Smooth muscle cell (in vitro differentiated cells): ENCODE measurements around the gene TOMM22. TPM values are rescaled to one million over a fixed set of nuclear protein-coding genes. Genes with fewer than 3 reads are reported as not detected.
A peak's percentile ranks its signal among the peaks of the same experiment; 100 is the strongest.

Source experiments
- DNase-seq: peaks from one replicate; lab custom pipeline; 2025; ENCODE audit not compliant: unreplicated experiment; lab: John Stamatoyannopoulos, UW
- H2AFZ ChIP-seq: fragments of 200-600 bp; sonication (generic); 2 replicates; pipeline ENCODE4 v1.6.0; 2016; ENCODE audit warnings: antibody characterized with exemption, low read depth, mild to moderate bottlenecking
- H3F3A ChIP-seq: fragments of 200-600 bp; sonication (generic); 2 replicates; pipeline ENCODE4 v1.6.0; 2017; ENCODE audit warnings: antibody characterized with exemption, low read depth
- H3K27ac ChIP-seq: fragments of 200-600 bp; sonication (generic); 2 replicates; pipeline ENCODE4 v1.5.1; 2016; ENCODE audit warnings: low read depth, mild to moderate bottlenecking
- H3K27me3 ChIP-seq: fragments of 200-600 bp; sonication (generic); 2 replicates; pipeline ENCODE4 v1.6.1; 2016; ENCODE audit warnings: low read depth, mild to moderate bottlenecking
- H3K36me3 ChIP-seq: fragments of 200-600 bp; sonication (generic); 2 replicates; pipeline ENCODE4 v1.5.1; 2016; ENCODE audit warnings: low read depth
- H3K4me1 ChIP-seq: fragments of 200-600 bp; sonication (generic); 2 replicates; pipeline ENCODE4 v1.5.1; 2016; ENCODE audit warnings: low read depth
- H3K4me2 ChIP-seq: fragments of 200-600 bp; sonication (generic); 2 replicates; pipeline ENCODE4 v1.6.0; 2016; ENCODE audit warnings: mild to moderate bottlenecking
- H3K4me3 ChIP-seq: fragments of 200-600 bp; sonication (generic); 2 replicates; pipeline ENCODE4 v1.5.1; 2016; ENCODE audit warnings: mild to moderate bottlenecking
- H3K79me2 ChIP-seq: fragments of 200-600 bp; sonication (generic); 2 replicates; pipeline ENCODE4 v1.6.0; 2016; ENCODE audit warnings: low read depth, mild to moderate bottlenecking
- H3K9ac ChIP-seq: fragments of 200-600 bp; sonication (generic); 2 replicates; pipeline ENCODE4 v1.6.0; 2016; ENCODE audit warnings: low read depth
- H3K9me3 ChIP-seq: fragments of 200-600 bp; sonication (generic); replicated peaks from 2 replicates; pipeline ENCODE4 v1.5.1; 2016; ENCODE audit warnings: low read depth
- H4K20me1 ChIP-seq: fragments of 200-600 bp; sonication (generic); 2 replicates; pipeline ENCODE4 v1.6.0; 2016; ENCODE audit warnings: low read depth
- CTCF ChIP-seq: fragments of 200-600 bp; sonication (generic); IDR thresholded peaks from 2 replicates; pipeline ENCODE4 v1.5.1; 2017; ENCODE audit warnings: borderline replicate concordance, mild to moderate bottlenecking, antibody characterized with exemption; ENCODE audit not compliant: insufficient read depth, poor library complexity, severe bottlenecking
- WGBS: methylation state at CpG from one replicate; pipeline ENCODE4 v1.1.7; 2016; ENCODE audit warnings: low lambda C conversion rate; 5-methylcytosine and 5-hydroxymethylcytosine counted together
- polyA plus RNA-seq: library from polyadenylated mRNA; unstranded; fragments of >200 nt; fragmentation: Nextera tagmentation; extraction: Ambion mirVana; gene quantifications from 2 replicates; pipeline ENCODE4 v1.2.1, GENCODE V29; 2016
- total RNA-seq: library from RNA; depleted of rRNA; stranded (reverse); fragments of >200 nt; gene quantifications from 2 replicates; pipeline ENCODE4 v1.2.3, GENCODE V29; 2014

The TOMM22 gene
- total and polyA plus RNA-seq, 2 experiments from 2014 or later, result 63.3 to 64.7 TPM

- H3K36me3 ChIP-seq, result peaks cover 5% of the 10 kb centered on the region
These were observed 50.0 kb downstream of the TOMM22 start for GRCh38 chr22:38731703-38732161.

GRCh38 chr22:38732251-38732815 lies 50.6 kb downstream of the TOMM22 start:
- Histone ChIP-seq H3K4me3 (no peak overlapping the region), H3F3A (no peaks in the 10 kb centered on the region), H4K20me1 (peaks cover 7% of the 10 kb centered on the region), H3K79me2 (no peaks in the 10 kb centered on the region), H3K9me3 (no peaks in the 10 kb centered on the region), H3K4me2 (no peak overlapping the region), H3K27ac (no peak overlapping the region), H3K9ac (no peak overlapping the region), H2AFZ (no peak overlapping the region), H3K36me3 (peaks cover 5% of the 10 kb centered on the region), H3K4me1 (no peaks in the 10 kb centered on the region), H3K27me3 (no peaks in the 10 kb centered on the region)
- no peak for DNase-seq
- 95% methylated on average over 13 of the region's 13 CpGs for WGBS
- no peak for TF ChIP-seq CTCF

More at GRCh38 chr22:38731703-38732161, 50.0 kb downstream of the TOMM22 start:
- Histone ChIP-seq H3K27ac (no peak overlapping the region), H3K4me3 (no peak overlapping the region), H3K4me1 (no peaks in the 10 kb centered on the region), H3K9ac (no peak overlapping the region), H3K9me3 (no peaks in the 10 kb centered on the region), H3F3A (no peaks in the 10 kb centered on the region), H2AFZ (no peak overlapping the region), H4K20me1 (peaks cover 7% of the 10 kb centered on the region), H3K27me3 (no peaks in the 10 kb centered on the region), H3K79me2 (no peaks in the 10 kb centered on the region), H3K4me2 (no peak overlapping the region)
- TF ChIP-seq CTCF, result no peak
- no peak for DNase-seq
- WGBS, result 92% methylated on average over 6 of the region's 6 CpGs

- H3K4me1 ChIP-seq, result no peaks in the 10 kb centered on the region
- peaks cover 5% of the 10 kb centered on the region for H3K36me3 ChIP-seq
- peaks cover 7% of the 10 kb centered on the region for H4K20me1 ChIP-seq
- H3K79me2 ChIP-seq, result no peaks in the 10 kb centered on the region
- H3K4me2 ChIP-seq, result no peak overlapping the region
- no peaks in the 10 kb centered on the region for H3K9me3 ChIP-seq
- H3K27ac ChIP-seq, result no peak overlapping the region
- no peak overlapping the region for H3K4me3 ChIP-seq
- no peaks in the 10 kb centered on the region for H3K27me3 ChIP-seq
- 67% methylated on average over 4 of the region's 4 CpGs for WGBS
- DNase-seq, result no peak
- no peak overlapping the region for H3K9ac ChIP-seq
- no peaks in the 10 kb centered on the region for H3F3A ChIP-seq
- H2AFZ ChIP-seq, result no peak overlapping the region
- TF ChIP-seq CTCF, result peak; percentile 67
These were observed 51.6 kb downstream of the TOMM22 start for GRCh38 chr22:38733329-38733723.
